CD14-positive monocyte (primary cell): ENCODE data around the gene NDUFA8. TPM values are rescaled to one million over a fixed set of nuclear protein-coding genes. Genes with fewer than 3 reads are reported as not detected.
A peak's percentile ranks its signal among the peaks of the same experiment; 100 is the strongest.

ENCODE experiments used
- DNase-seq, 3 donors: peaks; one replicate each; pipeline ENCODE4 v3.0.0-alpha.2; 2011 to 2022
- H2AFZ ChIP-seq: 2 replicates; pipeline ENCODE4 v1.6.0; 2012; ENCODE audit warnings: mild to moderate bottlenecking, low read depth, low read length, inconsistent platforms; ENCODE audit not compliant: insufficient read depth, poor library complexity, severe bottlenecking
- H3K27ac ChIP-seq, 2 donors: 1 replicate in 1 of 2; 2 replicates in 1 of 2; pipeline ENCODE4 v1.5.1; 2012 to 2013; ENCODE audit warnings: low read length in 2 of 2, control low read depth in 1 of 2, inconsistent platforms in 1 of 2, low read depth in 1 of 2, mild to moderate bottlenecking in 1 of 2
- H3K27me3 ChIP-seq, 2 donors: one replicate each; pipeline versions ENCODE4 v1.6.0 to v1.6.1; 2011 to 2013; ENCODE audit warnings: low read length in 2 of 2; ENCODE audit not compliant: control insufficient read depth in 2 of 2, insufficient read depth in 2 of 2
- H3K36me3 ChIP-seq, 2 donors: replicated peaks in 1 of 2; 1 replicate in 1 of 2; 2 replicates in 1 of 2; pipeline versions ENCODE4 v1.5.1 to v1.6.1; 2012 to 2013; ENCODE audit warnings: low read length in 2 of 2, control low read depth in 1 of 2, inconsistent platforms in 1 of 2, mild to moderate bottlenecking in 1 of 2; ENCODE audit not compliant: insufficient read depth in 2 of 2, control insufficient read depth in 1 of 2
- H3K4me1 ChIP-seq, 2 donors: 1 replicate in 1 of 2; 2 replicates in 1 of 2; pipeline versions ENCODE4 v1.5.1 to v1.6.1; 2012 to 2013; ENCODE audit warnings: low read length in 2 of 2, control low read depth in 1 of 2, inconsistent platforms in 1 of 2, mild to moderate bottlenecking in 1 of 2, moderate library complexity in 1 of 2; ENCODE audit not compliant: insufficient read depth in 2 of 2, control insufficient read depth in 1 of 2
- H3K4me2 ChIP-seq: replicated peaks from 2 replicates; pipeline ENCODE3; 2012; ENCODE audit warnings: low read length, moderate library complexity, mild to moderate bottlenecking; ENCODE audit not compliant: poor library complexity, severe bottlenecking; ENCODE audit errors: extremely low read depth
- H3K4me3 ChIP-seq, 3 experiments: fragments of 200-600 bp in 1 of 3; sonication (generic) in 1 of 3; replicated peaks in 1 of 3; 1 replicate in 2 of 3; 2 replicates in 1 of 3; pipeline ENCODE4 v1.5.1; 2011 to 2013; ENCODE audit warnings: low read length in 3 of 3, mild to moderate bottlenecking in 3 of 3, control low read depth in 2 of 3, low read depth in 2 of 3, inconsistent platforms in 1 of 3, moderate library complexity in 1 of 3
- H3K79me2 ChIP-seq: 2 replicates; pipeline ENCODE4 v1.6.0; 2012; ENCODE audit warnings: mild to moderate bottlenecking, control low read depth, inconsistent platforms, low read length, moderate library complexity; ENCODE audit not compliant: insufficient read depth
- H3K9ac ChIP-seq: 2 replicates; pipeline ENCODE4 v1.6.0; 2017; ENCODE audit warnings: low read length, mild to moderate bottlenecking; ENCODE audit not compliant: insufficient read depth, poor library complexity, severe bottlenecking
- H3K9me3 ChIP-seq, 2 donors: replicated peaks in 1 of 2; 1 replicate in 1 of 2; 2 replicates in 1 of 2; pipeline versions ENCODE4 v1.5.1 to v1.6.1; 2012 to 2013; ENCODE audit warnings: low read length in 2 of 2, control low read depth in 1 of 2; ENCODE audit not compliant: control insufficient read depth in 1 of 2, insufficient read depth in 1 of 2
- H4K20me1 ChIP-seq: 2 replicates; pipeline ENCODE4 v1.6.0; 2012; ENCODE audit warnings: mild to moderate bottlenecking, low read length, control low read depth, moderate library complexity; ENCODE audit not compliant: insufficient read depth
- H3K27ac Mint-ChIP-seq, 7 donors: one replicate each; pipeline ENCODE4 v1.8.0; 2020; ENCODE audit warnings: mild to moderate bottlenecking in 7 of 7, mixed read lengths in 7 of 7, moderate library complexity in 6 of 7, inconsistent platforms in 2 of 7
- H3K27me3 Mint-ChIP-seq, 3 donors: one replicate each; pipeline ENCODE4 v1.8.0; 2021 to 2022; ENCODE audit warnings: low read depth in 3 of 3, mild to moderate bottlenecking in 3 of 3, mixed read lengths in 3 of 3, moderate library complexity in 3 of 3, inconsistent platforms in 1 of 3
- H3K36me3 Mint-ChIP-seq, 2 donors: one replicate each; pipeline ENCODE4 v1.8.0; 2020; ENCODE audit warnings: mixed read lengths in 2 of 2, inconsistent platforms in 1 of 2, mild to moderate bottlenecking in 1 of 2
- H3K4me1 Mint-ChIP-seq: one replicate; pipeline ENCODE4 v1.8.0; 2020; ENCODE audit warnings: mild to moderate bottlenecking, mixed read lengths
- H3K4me3 Mint-ChIP-seq, 2 donors: one replicate each; pipeline ENCODE4 v1.8.0; 2020; ENCODE audit warnings: mild to moderate bottlenecking in 2 of 2, mixed read lengths in 2 of 2, moderate library complexity in 1 of 2
- H3K9me3 Mint-ChIP-seq, 7 donors: one replicate each; pipeline ENCODE4 v1.8.0; 2020 to 2022; ENCODE audit warnings: mixed read lengths in 7 of 7, mild to moderate bottlenecking in 6 of 7, moderate library complexity in 6 of 7, inconsistent platforms in 2 of 7
- WGBS: methylation state at CpG from one replicate; pipeline ENCODE4 v1.1.5; 2013; ENCODE audit warnings: missing lambda C conversion rate; ENCODE audit not compliant: insufficient coverage; 5-methylcytosine and 5-hydroxymethylcytosine counted together
- intact Hi-C, 2 donors: fragments of 100-400 bp; cut with micrococcal nuclease; formaldehyde crosslinking; loops; one replicate each; pipeline versions ENCODE4 v1.15.0 to v1.15.1; 2023
- polyA plus RNA-seq, 3 donors: library from polyadenylated mRNA; depleted of rRNA in 1 of 3; unstranded in 2 of 3; stranded (reverse) in 1 of 3; fragments of 300-500 nt in 2 of 3; fragments of >200 nt in 1 of 3; fragmentation: Illumina TruSeq in 2 of 3; gene quantifications; 1 replicate in 2 of 3; 2 replicates in 1 of 3; pipeline ENCODE4 v1.2.3, GENCODE V29; 2012 to 2021
- small RNA-seq: library from RNA; depleted of rRNA; stranded (forward); fragments of <200 nt; gene quantifications from one replicate; pipeline ENCODE3, GENCODE V24; 2012; ENCODE audit warnings: low read depth; ENCODE audit not compliant: insufficient read length
- TF ChIP-seq, protein P1 (sequence below): fragments of 200-600 bp; IDR thresholded peaks from one replicate; pipeline ENCODE4 v1.8.0; 2022; ENCODE audit warnings: antibody characterized with exemption, mild to moderate bottlenecking

The NDUFA8 gene
- polyA plus RNA-seq, 3 donors, result 19.6 to 71.2 (median 63.5) TPM

GRCh38 chr9:122095010-122095767 is 64.4 kb downstream of the NDUFA8 start:
- H3K9ac ChIP-seq, result no peak overlapping the region
- intact Hi-C loops, result loop anchor here (5.0 to 10.0 kb wide), 6 partner anchors 62 to 1520 kb away; partner anchors contain the start of genes MRRF (in 2 of the 2), RBM18 (in 2 of the 2), MORN5 (in 1 of the 2) and NDUFA8 (in 1 of the 2)
- H3K4me2 ChIP-seq, result peak overlapping the region; percentile 32
- Mint-ChIP-seq H3K4me3 (peak overlapping the region; percentile 1 to 79), H3K27me3 (peaks cover 12 to 23% (median 23%) of the 10 kb centered on the region in 3 donors), H3K36me3 (no peaks in the 10 kb centered on the region), H3K27ac (no peak overlapping the region), H3K4me1 (peaks cover 41% of the 10 kb centered on the region), H3K9me3 (peaks cover 0 to 5% (median 0%) of the 10 kb centered on the region in 7 donors)
- TF ChIP-seq, protein P1, sequence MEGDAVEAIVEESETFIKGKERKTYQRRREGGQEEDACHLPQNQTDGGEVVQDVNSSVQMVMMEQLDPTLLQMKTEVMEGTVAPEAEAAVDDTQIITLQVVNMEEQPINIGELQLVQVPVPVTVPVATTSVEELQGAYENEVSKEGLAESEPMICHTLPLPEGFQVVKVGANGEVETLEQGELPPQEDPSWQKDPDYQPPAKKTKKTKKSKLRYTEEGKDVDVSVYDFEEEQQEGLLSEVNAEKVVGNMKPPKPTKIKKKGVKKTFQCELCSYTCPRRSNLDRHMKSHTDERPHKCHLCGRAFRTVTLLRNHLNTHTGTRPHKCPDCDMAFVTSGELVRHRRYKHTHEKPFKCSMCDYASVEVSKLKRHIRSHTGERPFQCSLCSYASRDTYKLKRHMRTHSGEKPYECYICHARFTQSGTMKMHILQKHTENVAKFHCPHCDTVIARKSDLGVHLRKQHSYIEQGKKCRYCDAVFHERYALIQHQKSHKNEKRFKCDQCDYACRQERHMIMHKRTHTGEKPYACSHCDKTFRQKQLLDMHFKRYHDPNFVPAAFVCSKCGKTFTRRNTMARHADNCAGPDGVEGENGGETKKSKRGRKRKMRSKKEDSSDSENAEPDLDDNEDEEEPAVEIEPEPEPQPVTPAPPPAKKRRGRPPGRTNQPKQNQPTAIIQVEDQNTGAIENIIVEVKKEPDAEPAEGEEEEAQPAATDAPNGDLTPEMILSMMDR, result peak; percentile 79
- peaks cover 26 to 29% of the 10 kb centered on the region in 2 donors for H3K4me1 ChIP-seq
- peak; percentile 29 to 43 (median 40) for DNase-seq
- H3K9me3 ChIP-seq, result no peaks in the 10 kb centered on the region
- H3K4me3 ChIP-seq, result no peak overlapping the region
- no peak overlapping the region for H2AFZ ChIP-seq
- WGBS, result 17% methylated on average over 7 of the region's 14 CpGs
- peaks cover 15% of the 10 kb centered on the region for H3K79me2 ChIP-seq
- no peak overlapping the region for H3K27ac ChIP-seq
- H4K20me1 ChIP-seq, result peaks cover 6% of the 10 kb centered on the region
- no peaks in the 10 kb centered on the region for H3K36me3 ChIP-seq
- H3K27me3 ChIP-seq, result peaks cover 0 to 8% of the 10 kb centered on the region in 2 donors

Small RNAs within 50 kb of the gene (small RNA-seq; reads per million reads assigned to genes)
- gene MIR4478, result not detected

Other genes with a start within 250 kb of the NDUFA8 start
- 1 to 10 TPM; 2.9 to 3.5 (median 3.1) TPM for gene TTLL11, start 66.5 kb downstream of the NDUFA8 start, polyA plus RNA-seq
- not detected for gene MORN5, start 129 bp upstream of the NDUFA8 start, polyA plus RNA-seq
- not detected for gene LHX6, start 69.2 kb upstream of the NDUFA8 start, polyA plus RNA-seq
- gene RBM18, start 105.1 kb upstream of the NDUFA8 start, polyA plus RNA-seq, result 10 to 100 TPM; 10.4 to 26.3 (median 25.3) TPM
- gene MRRF, start 105.1 kb upstream of the NDUFA8 start, polyA plus RNA-seq, result 10 to 100 TPM; 16.0 to 34.4 (median 16.2) TPM
- gene PTGS1, start 211.2 kb upstream of the NDUFA8 start, polyA plus RNA-seq, result 10 to 100 TPM; 17.9 to 27.8 (median 20.5) TPM